GM23338 (cell line): ENCODE data around the gene CTCFL.

Source experiments
- CREB1 ChIP-seq: fragments of 250-450 bp; sonication (Bioruptor Pico); IDR thresholded peaks from 2 replicates; pipeline ENCODE4 v1.5.0; 2020; ENCODE audit warnings: low read depth, mild to moderate bottlenecking, moderate library complexity
- CTCF ChIP-seq, 2 experiments: fragments of 200-600 bp in 1 of 2; sonication (generic) in 1 of 2; conservative IDR thresholded peaks; 2 replicates each; pipeline versions ENCODE4 v1.5.1 to v1.6.1; 2016 to 2017; ENCODE audit warnings: antibody characterized with exemption in 2 of 2, low read depth in 2 of 2, mild to moderate bottlenecking in 2 of 2, moderate library complexity in 1 of 2
- EZH2 ChIP-seq: fragments of 200-600 bp; sonication (generic); IDR thresholded peaks from one replicate; pipeline ENCODE4 v1.8.0; 2017; ENCODE audit warnings: antibody characterized with exemption, mild to moderate bottlenecking, low read depth; ENCODE audit not compliant: unreplicated experiment
- EZH2phosphoT487 ChIP-seq: fragments of 200-600 bp; sonication (generic); IDR thresholded peaks from one replicate; pipeline ENCODE4 v1.8.1; 2018; ENCODE audit warnings: antibody characterized with exemption; ENCODE audit not compliant: unreplicated experiment
- TF ChIP-seq, protein P1 (sequence below): IDR thresholded peaks from 2 replicates; pipeline ENCODE4 v1.6.1; 2016; ENCODE audit warnings: antibody characterized with exemption

GRCh38 chr20:57491373-57491772 is 33.6 kb downstream of the CTCFL start:
- TF ChIP-seq CTCF (conservative IDR thresholded peaks at IDR 0.05; ENCODE audit: low read depth in 2 of 2): no peak
- TF ChIP-seq, protein P1, sequence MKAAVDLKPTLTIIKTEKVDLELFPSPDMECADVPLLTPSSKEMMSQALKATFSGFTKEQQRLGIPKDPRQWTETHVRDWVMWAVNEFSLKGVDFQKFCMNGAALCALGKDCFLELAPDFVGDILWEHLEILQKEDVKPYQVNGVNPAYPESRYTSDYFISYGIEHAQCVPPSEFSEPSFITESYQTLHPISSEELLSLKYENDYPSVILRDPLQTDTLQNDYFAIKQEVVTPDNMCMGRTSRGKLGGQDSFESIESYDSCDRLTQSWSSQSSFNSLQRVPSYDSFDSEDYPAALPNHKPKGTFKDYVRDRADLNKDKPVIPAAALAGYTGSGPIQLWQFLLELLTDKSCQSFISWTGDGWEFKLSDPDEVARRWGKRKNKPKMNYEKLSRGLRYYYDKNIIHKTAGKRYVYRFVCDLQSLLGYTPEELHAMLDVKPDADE: no peak
- TF ChIP-seq EZH2: no peak
- TF ChIP-seq CREB1: no peak
- no peak for TF ChIP-seq EZH2phosphoT487
